Activated CD4-positive, alpha-beta T cell treated with anti-CD3 and anti-CD28 coated beads, Interleukin-2, amount 10 ng/mL, durations not matched to agents 7 days and 5 days (primary cell): ENCODE data around the gene TFB2M. TPM values are rescaled to one million over a fixed set of nuclear protein-coding genes. Genes with fewer than 3 reads are reported as not detected.
"Not testable (repeated sequence)": the region's sequence is repeated elsewhere in the genome, so short reads cannot be mapped to it uniquely, and the experiment has no call there.

Source experiments
- CTCF ChIA-PET: fragments of 350-600 bp; sonication (Branson Sonifier 250); formaldehyde crosslinking; loops from one replicate; lab custom pipeline; 2021; ENCODE audit warnings: antibody characterized with exemption; lab: Charles Lee
- POLR2A ChIA-PET: fragments of 350-600 bp; sonication (Branson Sonifier 250); formaldehyde crosslinking; loops from one replicate; lab custom pipeline; 2021; ENCODE audit warnings: antibody characterized with exemption; lab: Charles Lee
- DNase-seq: peaks from one replicate; pipeline ENCODE4 v3.0.0-alpha.2; 2020
- H3K27ac Mint-ChIP-seq: one replicate; pipeline ENCODE4 v1.8.0; 2021; ENCODE audit warnings: mild to moderate bottlenecking, moderate library complexity, mixed read lengths
- H3K27me3 Mint-ChIP-seq: one replicate; pipeline ENCODE4 v1.8.0; 2021; ENCODE audit warnings: mixed read lengths
- H3K36me3 Mint-ChIP-seq: one replicate; pipeline ENCODE4 v1.8.0; 2021; ENCODE audit warnings: low read depth, mixed read lengths
- H3K4me1 Mint-ChIP-seq: one replicate; pipeline ENCODE4 v1.8.0; 2021; ENCODE audit warnings: mixed read lengths
- H3K4me3 Mint-ChIP-seq: one replicate; pipeline ENCODE4 v1.8.0; 2021; ENCODE audit warnings: mild to moderate bottlenecking, moderate library complexity, mixed read lengths
- H3K9me3 Mint-ChIP-seq: one replicate; pipeline ENCODE4 v1.8.0; 2021; ENCODE audit warnings: mixed read lengths
- total RNA-seq, 2 experiments: library from RNA; stranded (reverse); gene quantifications; one replicate each; pipeline ENCODE4 v1.2.3, GENCODE V29; 2021

The TFB2M gene
- 10 to 100 TPM in 1 of 2 experiments, 1 to 10 TPM in 1; 9.4 to 10.1 TPM for total RNA-seq

DNA sequence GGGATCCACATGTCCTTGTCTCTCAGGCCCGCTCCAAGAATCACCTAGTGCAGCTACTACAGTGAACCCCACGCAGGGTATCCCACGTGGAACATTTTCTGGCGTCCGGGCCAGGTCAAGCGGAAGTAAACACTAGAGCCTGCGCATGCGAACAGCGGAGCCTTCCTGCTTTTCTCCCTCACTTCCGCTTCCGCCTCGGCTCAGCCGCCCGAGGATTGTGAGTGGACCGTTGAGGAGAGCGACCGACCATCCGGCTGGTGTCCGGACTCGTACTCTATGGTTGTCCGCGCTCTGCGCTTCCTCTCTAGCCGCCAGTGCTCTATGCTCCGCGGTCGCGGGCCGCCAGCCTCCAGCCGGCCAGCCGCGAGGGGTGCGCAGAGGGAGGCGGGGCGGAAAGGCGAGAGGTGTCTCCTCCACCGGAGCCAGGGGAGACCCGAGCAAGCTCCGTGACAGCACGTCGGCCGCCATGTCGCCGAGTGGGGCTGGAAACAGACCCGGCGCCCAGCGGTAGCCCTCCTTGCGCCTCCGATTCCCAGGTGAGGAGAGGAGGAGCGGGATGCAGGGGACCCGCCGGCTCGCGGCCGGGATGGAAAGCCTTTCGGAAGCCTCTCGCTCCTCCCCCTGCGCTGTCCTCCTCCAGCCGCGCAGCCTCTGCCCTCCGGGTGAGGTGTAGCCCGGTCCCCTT, at the start of gene TFB2M, which contains the start of gene CNST:
Gene TFB2M (minus strand): TSS at position 134 of the 685 bp plus-strand sequence. CDS start 123 bp downstream, at position 11.
Gene CNST (plus strand): TSS at position 329 of the 685 bp plus-strand sequence. CDS start 25,107 bp downstream, outside the sequence.
- CTCF ChIA-PET, result interaction anchor here (0.5 to 1.2 kb wide), 2 partner anchors 8 to 123 kb away, joined by 3 to 5 read pairs; no protein-coding TSS in a partner anchor
- Mint-ChIP-seq H3K9me3 (no peaks in the 10 kb centered on the region), H3K36me3 (peaks cover 12% of the 10 kb centered on the region), H3K4me3 (peak within 1 kb of the TSS; percentile 97), H3K27me3 (no peaks in the 10 kb centered on the region), H3K4me1 (peaks cover 46% of the 10 kb centered on the region), H3K27ac (peak within 1 kb of the TSS; percentile 98)
- peak; percentile 94 for DNase-seq
- POLR2A ChIA-PET, result no interaction called here

DNA sequence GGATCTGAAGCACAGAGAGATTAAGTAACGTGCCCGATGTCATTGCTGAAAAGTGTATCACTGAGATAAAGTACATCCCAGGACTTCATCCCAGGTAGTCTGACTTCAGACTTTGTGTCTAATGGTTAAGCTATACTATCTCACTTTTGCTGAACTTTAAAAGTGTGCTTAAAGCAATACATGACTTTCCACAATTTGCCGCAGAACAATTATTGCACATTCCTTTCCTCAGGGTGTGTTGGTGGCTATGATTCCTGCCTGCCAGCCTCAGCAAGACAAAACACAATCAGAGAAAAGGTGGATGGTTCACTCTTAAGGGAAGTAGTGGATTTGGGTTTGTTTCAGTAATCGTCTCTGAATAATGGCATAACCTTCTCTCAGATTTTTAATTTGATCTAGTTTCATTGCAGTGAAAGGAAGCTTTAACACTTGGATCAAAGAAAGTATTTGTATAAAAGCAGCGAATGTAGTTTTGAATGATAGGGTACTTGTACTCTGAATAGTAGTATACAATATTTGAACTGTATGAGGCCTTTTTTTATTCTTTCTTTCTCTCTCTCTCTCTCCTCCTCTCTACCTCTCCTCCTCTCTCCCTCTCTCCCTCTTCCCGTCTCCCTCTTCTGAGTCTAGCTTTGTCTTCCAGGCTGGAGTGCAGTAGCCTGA, 47.2 kb upstream of the TFB2M start:
- peaks cover 15% of the 10 kb centered on the region for H3K36me3 Mint-ChIP-seq
- peaks cover 23% of the 10 kb centered on the region for H3K4me1 Mint-ChIP-seq
- H3K9me3 Mint-ChIP-seq, result no peaks in the 10 kb centered on the region
- no peaks in the 10 kb centered on the region for H3K27me3 Mint-ChIP-seq
- H3K27ac Mint-ChIP-seq, result peak overlapping the region; percentile 60
- CTCF ChIA-PET, result no interaction called here
- DNase-seq, result no peak
- POLR2A ChIA-PET, result no interaction called here
- no peak overlapping the region for H3K4me3 Mint-ChIP-seq

DNA sequence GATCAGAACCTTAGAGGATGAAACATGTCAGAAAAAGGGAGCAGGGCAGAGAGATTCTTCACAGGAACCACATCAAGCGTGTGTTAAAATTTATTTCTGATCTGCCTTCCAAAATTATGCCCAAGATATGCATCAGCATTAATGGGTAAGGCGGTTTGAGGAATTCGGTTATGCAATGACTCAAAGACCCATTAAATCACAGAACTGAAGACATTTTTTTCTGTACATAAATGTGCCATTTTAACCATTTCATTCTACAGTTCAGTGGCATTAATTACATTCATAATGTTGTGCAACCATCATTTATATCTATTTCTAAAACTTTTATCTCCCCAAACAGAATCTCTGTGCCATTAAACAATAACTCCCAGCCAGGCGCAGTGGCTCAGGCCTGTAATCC, 43.6 kb upstream of the TFB2M start:
- H3K36me3 Mint-ChIP-seq, result peaks cover 18% of the 10 kb centered on the region
- CTCF ChIA-PET, result no interaction called here
- H3K4me1 Mint-ChIP-seq, result peaks cover 27% of the 10 kb centered on the region
- DNase-seq, result no peak
- no peak overlapping the region for H3K4me3 Mint-ChIP-seq
- peaks cover 2% of the 10 kb centered on the region for H3K9me3 Mint-ChIP-seq
- no peak overlapping the region for H3K27ac Mint-ChIP-seq
- POLR2A ChIA-PET, result no interaction called here
- no peaks in the 10 kb centered on the region for H3K27me3 Mint-ChIP-seq

DNA sequence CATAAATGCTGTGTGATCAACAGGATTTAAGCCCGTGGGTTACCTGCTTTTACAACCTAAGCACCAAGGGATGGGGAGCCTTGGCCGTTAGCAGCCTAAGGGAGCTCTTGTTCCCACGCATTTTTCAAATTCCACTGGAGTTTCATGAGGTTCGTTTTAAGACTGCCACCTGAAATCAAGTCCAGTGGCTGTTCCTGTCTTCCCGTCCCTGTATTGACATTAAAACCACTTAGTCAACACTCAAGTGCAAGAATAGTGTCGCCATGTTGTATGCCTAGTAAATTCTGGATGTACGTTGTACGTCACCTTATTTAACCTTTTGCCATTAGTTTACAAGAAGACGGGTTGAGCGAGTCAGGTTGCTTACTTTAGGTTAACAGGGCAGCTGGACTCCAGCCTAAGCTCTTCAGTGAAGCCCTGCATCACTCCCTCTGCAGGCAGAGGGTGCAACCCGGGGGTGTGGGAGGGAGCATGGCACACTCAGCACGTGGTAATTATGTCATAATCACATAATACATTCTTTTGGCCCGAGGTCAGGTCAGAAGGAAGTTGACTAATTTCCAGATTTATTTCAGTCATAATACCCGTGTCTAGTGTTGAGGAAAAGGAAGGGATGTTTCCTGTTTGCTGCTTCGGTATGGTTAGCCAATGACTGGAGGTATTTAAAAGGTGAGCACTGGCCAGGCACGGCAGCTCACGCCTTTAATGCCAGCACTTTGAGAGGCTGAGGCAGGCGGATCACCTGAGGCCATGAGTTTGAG, 42.7 kb upstream of the TFB2M start:
- peaks cover 2% of the 10 kb centered on the region for H3K9me3 Mint-ChIP-seq
- H3K36me3 Mint-ChIP-seq, result peaks cover 23% of the 10 kb centered on the region
- no peak overlapping the region for H3K27ac Mint-ChIP-seq
- no peak overlapping the region for H3K4me3 Mint-ChIP-seq
- peaks cover 27% of the 10 kb centered on the region for H3K4me1 Mint-ChIP-seq
- ChIA-PET POLR2A (interaction anchor here (0.6 kb wide), 1 partner anchor 42 kb away, joined by 6 read pairs; no protein-coding TSS in a partner anchor), CTCF (no interaction called here)
- no peaks in the 10 kb centered on the region for H3K27me3 Mint-ChIP-seq
- no peak for DNase-seq

DNA sequence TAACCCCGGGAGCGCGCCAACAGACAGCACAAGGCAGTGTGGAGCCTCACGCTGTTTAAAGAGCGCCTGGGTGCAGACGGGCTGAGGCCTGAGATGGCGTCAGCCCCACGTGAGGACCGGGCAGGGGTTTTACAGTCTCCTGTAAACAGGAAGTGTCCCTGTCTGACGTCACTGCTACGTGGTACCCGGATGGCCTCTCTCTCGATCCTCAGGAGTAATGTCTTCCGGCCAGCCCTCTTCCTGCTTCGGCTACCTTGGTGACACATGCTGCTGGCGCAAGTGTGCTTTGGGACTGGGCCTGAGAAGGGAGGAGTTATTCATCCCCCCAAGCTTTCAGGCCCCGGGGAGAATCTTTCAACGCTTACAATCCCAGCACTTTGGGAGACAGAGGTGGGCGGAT, 41.4 kb upstream of the TFB2M start:
- H3K27me3 Mint-ChIP-seq, result no peaks in the 10 kb centered on the region
- ChIA-PET POLR2A (no interaction called here), CTCF (no interaction called here)
- H3K9me3 Mint-ChIP-seq, result peaks cover 11% of the 10 kb centered on the region
- H3K27ac Mint-ChIP-seq, result no peak overlapping the region
- H3K4me3 Mint-ChIP-seq, result no peak overlapping the region
- no peak for DNase-seq
- peaks cover 34% of the 10 kb centered on the region for H3K36me3 Mint-ChIP-seq
- H3K4me1 Mint-ChIP-seq, result peaks cover 35% of the 10 kb centered on the region

DNA sequence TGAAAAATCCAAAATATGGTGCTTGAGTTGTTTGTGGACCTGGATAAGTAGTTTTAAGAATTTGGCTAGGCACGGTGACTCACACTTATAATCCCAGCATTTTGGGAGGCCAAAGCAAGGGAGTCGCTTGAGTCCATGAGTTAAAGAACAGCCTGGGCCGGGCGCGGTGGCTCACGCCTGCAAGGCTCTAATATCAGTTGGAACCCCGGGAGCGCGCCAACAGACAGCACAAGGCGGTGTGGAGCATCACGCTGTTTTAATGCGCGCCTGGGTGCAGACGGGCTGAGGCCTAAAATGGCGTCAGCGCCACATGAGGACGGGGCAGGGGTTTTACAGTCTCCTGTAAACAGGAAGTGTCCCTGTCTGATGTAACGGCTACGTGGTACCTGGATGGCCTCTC, 39.2 kb upstream of the TFB2M start:
- Mint-ChIP-seq H3K4me1 (peaks cover 39% of the 10 kb centered on the region), H3K36me3 (peaks cover 39% of the 10 kb centered on the region), H3K9me3 (peaks cover 13% of the 10 kb centered on the region)
- CTCF ChIA-PET, H3K27me3 Mint-ChIP-seq, DNase-seq, H3K27ac Mint-ChIP-seq, POLR2A ChIA-PET, H3K4me3 Mint-ChIP-seq: not testable (repeated sequence)

- peaks cover 30% of the 10 kb centered on the region for H3K4me1 Mint-ChIP-seq
- peaks cover 13% of the 10 kb centered on the region for H3K9me3 Mint-ChIP-seq
- H3K4me3 Mint-ChIP-seq, result no peak overlapping the region
- no peak overlapping the region for H3K27ac Mint-ChIP-seq
- DNase-seq, result peak; percentile 16
- POLR2A ChIA-PET, result no interaction called here
- peaks cover 45% of the 10 kb centered on the region for H3K36me3 Mint-ChIP-seq
- CTCF ChIA-PET, result interaction anchor here (0.6 to 0.9 kb wide), 2 partner anchors 10 to 483 kb away, joined by 3 to 4 read pairs; no protein-coding TSS in a partner anchor
- H3K27me3 Mint-ChIP-seq, result no peaks in the 10 kb centered on the region
Measured at GRCh38 chr1:246602194-246602593, 36.1 kb upstream of the TFB2M start.

DNA sequence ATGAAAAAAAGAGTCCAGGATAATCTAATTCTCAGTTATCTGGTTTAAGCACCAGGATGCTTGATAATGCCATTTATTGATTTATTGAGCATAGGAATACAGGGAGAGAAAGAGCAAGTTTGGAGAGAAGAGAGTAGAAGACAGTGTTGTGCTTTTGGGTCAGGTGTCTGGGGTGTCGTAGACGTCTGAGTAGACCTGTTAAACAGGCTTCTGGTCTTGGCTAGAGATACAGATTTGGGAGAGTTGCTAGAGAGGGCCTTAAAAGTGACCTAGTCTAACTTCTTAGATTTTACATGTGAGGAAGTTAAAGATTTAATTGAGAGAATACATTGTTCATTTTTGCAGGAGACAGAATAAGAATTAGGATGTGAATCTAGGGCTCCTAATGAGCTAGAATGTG, 34.5 kb upstream of the TFB2M start:
- Mint-ChIP-seq H3K9me3 (peaks cover 13% of the 10 kb centered on the region), H3K27ac (no peak overlapping the region), H3K4me3 (no peak overlapping the region), H3K4me1 (peaks cover 30% of the 10 kb centered on the region), H3K36me3 (peaks cover 56% of the 10 kb centered on the region), H3K27me3 (no peaks in the 10 kb centered on the region)
- CTCF ChIA-PET, result interaction anchor here (1.1 kb wide), 1 partner anchor 17 kb away, joined by 3 read pairs; no protein-coding TSS in a partner anchor
- no peak for DNase-seq
- POLR2A ChIA-PET, result no interaction called here

- DNase-seq, result no peak
- peaks cover 11% of the 10 kb centered on the region for H3K9me3 Mint-ChIP-seq
- peaks cover 56% of the 10 kb centered on the region for H3K36me3 Mint-ChIP-seq
- H3K4me3 Mint-ChIP-seq, result no peak overlapping the region
- ChIA-PET CTCF (interaction anchor here (0.5 kb wide), 1 partner anchor 56 kb away, joined by 3 read pairs; no protein-coding TSS in a partner anchor), POLR2A (no interaction called here)
- no peak overlapping the region for H3K27ac Mint-ChIP-seq
- no peaks in the 10 kb centered on the region for H3K27me3 Mint-ChIP-seq
- peaks cover 30% of the 10 kb centered on the region for H3K4me1 Mint-ChIP-seq
Measured at GRCh38 chr1:246599315-246599714, 33.3 kb upstream of the TFB2M start.

DNA sequence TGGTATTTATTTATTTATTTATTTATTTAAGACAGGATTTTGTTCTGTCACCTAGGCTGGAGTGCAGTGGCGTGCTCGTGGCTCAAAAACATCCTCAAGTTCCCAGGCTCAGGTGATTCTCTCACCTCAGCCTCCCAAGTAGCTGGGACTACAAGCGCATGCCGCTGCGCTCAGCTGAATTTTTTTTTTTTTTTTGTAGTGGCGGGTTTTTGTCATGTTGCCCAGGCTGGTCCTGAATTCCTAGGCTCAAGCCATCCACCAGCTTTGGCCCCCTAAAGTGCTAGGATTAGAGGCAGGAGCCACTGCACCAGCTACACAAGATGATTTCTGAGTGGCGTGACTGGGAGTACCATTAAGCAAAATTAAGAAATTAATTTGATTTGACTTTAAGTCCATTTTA, 31.9 kb upstream of the TFB2M start:
- DNase-seq, result no peak
- CTCF ChIA-PET, result interaction anchor here (0.7 to 1.1 kb wide), 4 partner anchors 12 to 486 kb away, joined by 3 to 4 read pairs (median 3); no protein-coding TSS in a partner anchor
- POLR2A ChIA-PET, result no interaction called here
- peaks cover 47% of the 10 kb centered on the region for H3K36me3 Mint-ChIP-seq
- H3K27ac Mint-ChIP-seq, result no peak overlapping the region
- peaks cover 5% of the 10 kb centered on the region for H3K9me3 Mint-ChIP-seq
- no peak overlapping the region for H3K4me3 Mint-ChIP-seq
- H3K4me1 Mint-ChIP-seq, result peaks cover 24% of the 10 kb centered on the region
- H3K27me3 Mint-ChIP-seq, result no peaks in the 10 kb centered on the region

DNA sequence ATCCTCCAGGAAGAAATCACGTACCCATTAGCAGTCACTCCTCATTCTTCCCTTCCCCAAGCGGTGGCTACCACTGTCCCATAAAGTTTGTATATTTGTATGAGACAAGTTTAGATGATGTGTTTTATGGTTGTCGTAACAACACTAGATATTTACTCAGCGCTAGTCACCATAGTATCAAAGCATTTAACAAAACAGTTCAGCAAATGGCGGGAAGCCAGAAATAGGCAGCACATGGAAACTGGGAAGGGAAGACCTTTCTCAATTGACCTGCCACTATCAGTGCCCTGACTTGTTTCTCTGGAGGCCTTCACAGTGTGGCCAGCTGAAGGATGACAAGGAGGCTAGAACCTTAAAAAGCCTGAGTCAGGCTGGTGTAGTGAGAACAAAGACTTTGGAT, 31.3 kb upstream of the TFB2M start:
- peaks cover 47% of the 10 kb centered on the region for H3K36me3 Mint-ChIP-seq
- peaks cover 1% of the 10 kb centered on the region for H3K9me3 Mint-ChIP-seq
- no peak overlapping the region for H3K27ac Mint-ChIP-seq
- H3K27me3 Mint-ChIP-seq, result no peaks in the 10 kb centered on the region
- peaks cover 20% of the 10 kb centered on the region for H3K4me1 Mint-ChIP-seq
- ChIA-PET POLR2A (no interaction called here), CTCF (interaction anchor here (0.7 to 1.1 kb wide), 4 partner anchors 11 to 486 kb away, joined by 3 to 4 read pairs (median 3); no protein-coding TSS in a partner anchor)
- H3K4me3 Mint-ChIP-seq, result no peak overlapping the region
- DNase-seq, result no peak

DNA sequence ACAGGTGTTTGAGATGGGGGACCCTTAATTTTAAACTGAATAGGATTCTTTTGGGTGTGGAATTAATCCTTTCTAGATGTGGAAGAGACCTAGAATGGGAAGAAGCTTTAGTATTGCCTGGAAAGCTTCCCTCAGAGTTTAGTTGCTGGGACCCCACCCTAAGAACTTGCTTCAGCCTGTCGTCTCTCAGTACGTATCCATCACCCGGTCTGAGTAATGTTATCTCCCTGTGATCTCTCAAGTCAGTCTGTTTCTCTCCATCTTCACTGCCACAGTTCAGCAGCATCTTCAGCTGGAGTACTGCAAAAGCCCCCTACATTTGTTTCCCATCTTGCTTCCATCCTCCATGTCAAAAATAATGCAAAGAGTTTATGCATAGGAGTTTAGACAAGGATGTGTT, 29.1 kb upstream of the TFB2M start:
- H3K27ac Mint-ChIP-seq, result no peak overlapping the region
- CTCF ChIA-PET, result no interaction called here
- no peak for DNase-seq
- H3K27me3 Mint-ChIP-seq, result no peaks in the 10 kb centered on the region
- H3K9me3 Mint-ChIP-seq, result peaks cover 2% of the 10 kb centered on the region
- H3K4me3 Mint-ChIP-seq, result no peak overlapping the region
- POLR2A ChIA-PET, result no interaction called here
- H3K36me3 Mint-ChIP-seq, result peaks cover 52% of the 10 kb centered on the region
- peaks cover 12% of the 10 kb centered on the region for H3K4me1 Mint-ChIP-seq
